Keratinocyte (primary cell): Measurements from ENCODE around the gene PDE3A. TPM values are rescaled to one million over a fixed set of nuclear protein-coding genes. Genes with fewer than 3 reads are reported as not detected.
"Not testable (repeated sequence)": the region's sequence is repeated elsewhere in the genome, so short reads cannot be mapped to it uniquely, and the experiment has no call there.

ENCODE experiments used
- DNase-seq: peaks from one replicate; pipeline ENCODE4 v3.0.0-alpha.2; 2011; ENCODE audit warnings: low read depth, missing footprints, low spot score
- FAIRE-seq: peaks from 2 replicates; lab custom pipeline; 2011; peaks lifted over from hg19 to GRCh38; lab: Jason Lieb, UNC
- H2AFZ ChIP-seq: 2 replicates; pipeline ENCODE4 v1.6.0; 2012; ENCODE audit warnings: low read length, control low read depth, inconsistent platforms; ENCODE audit not compliant: control insufficient read depth
- H3K27ac ChIP-seq: 2 replicates; pipeline ENCODE4 v1.5.1; 2011; ENCODE audit warnings: low read length; ENCODE audit not compliant: control insufficient read depth, insufficient read depth
- H3K27me3 ChIP-seq: 3 replicates; pipeline ENCODE4 v1.6.0; 2011; ENCODE audit warnings: low read length; ENCODE audit not compliant: control insufficient read depth, insufficient read depth; ENCODE audit errors: extremely low read depth
- H3K36me3 ChIP-seq, 2 experiments: 2 replicates in 1 of 2; 3 replicates in 1 of 2; pipeline ENCODE4 v1.5.1; 2011; ENCODE audit warnings: low read length in 2 of 2, mild to moderate bottlenecking in 1 of 2; ENCODE audit not compliant: control insufficient read depth in 2 of 2, insufficient read depth in 2 of 2; ENCODE audit errors: extremely low read depth in 1 of 2
- H3K4me1 ChIP-seq: 3 replicates; pipeline ENCODE4 v1.5.1; 2011; ENCODE audit warnings: low read length; ENCODE audit not compliant: control insufficient read depth, insufficient read depth; ENCODE audit errors: extremely low read depth
- H3K4me2 ChIP-seq: 3 replicates; pipeline ENCODE4 v1.6.0; 2011; ENCODE audit warnings: low read depth, low read length; ENCODE audit not compliant: control insufficient read depth, insufficient read depth; ENCODE audit errors: extremely low read depth
- H3K4me3 ChIP-seq, 3 experiments: fragments of 200-600 bp in 1 of 3; sonication (generic) in 1 of 3; 2 replicates in 2 of 3; 3 replicates in 1 of 3; pipeline ENCODE4 v1.5.1; 2011 to 2016; ENCODE audit warnings: low read length in 3 of 3, mild to moderate bottlenecking in 3 of 3, control low read depth in 2 of 3, inconsistent platforms in 1 of 3, low read depth in 1 of 3, mixed read lengths in 1 of 3, mixed run types in 1 of 3, moderate library complexity in 1 of 3; ENCODE audit not compliant: control insufficient read depth in 2 of 3, insufficient read depth in 2 of 3; ENCODE audit errors: extremely low read depth in 1 of 3
- H3K79me2 ChIP-seq: 2 replicates; pipeline ENCODE4 v1.6.0; 2012; ENCODE audit warnings: low read length; ENCODE audit not compliant: control insufficient read depth, insufficient read depth
- H3K9ac ChIP-seq: 3 replicates; pipeline ENCODE4 v1.6.0; 2011; ENCODE audit warnings: low read length; ENCODE audit not compliant: control insufficient read depth, insufficient read depth; ENCODE audit errors: extremely low read depth
- H3K9me1 ChIP-seq: 3 replicates; pipeline ENCODE4 v1.6.0; 2011; ENCODE audit warnings: low read length; ENCODE audit not compliant: control insufficient read depth, insufficient read depth; ENCODE audit errors: extremely low read depth
- H3K9me3 ChIP-seq: 2 replicates; pipeline ENCODE4 v1.5.1; 2012; ENCODE audit warnings: low read depth, low read length; ENCODE audit not compliant: control insufficient read depth
- H4K20me1 ChIP-seq: 3 replicates; pipeline ENCODE4 v1.6.0; 2011; ENCODE audit warnings: low read length; ENCODE audit not compliant: control insufficient read depth, insufficient read depth; ENCODE audit errors: extremely low read depth
- EZH2 ChIP-seq: IDR thresholded peaks from one replicate; pipeline ENCODE4 v1.6.1; 2012; ENCODE audit warnings: inconsistent platforms, mild to moderate bottlenecking, low read length, moderate library complexity
- dilution Hi-C: fragments of 300-500 bp; cut with MboI; formaldehyde crosslinking; loops from one replicate; pipeline ENCODE4 v1.7.0; 2020; ENCODE audit warnings: low sequenced_read_pairs; ENCODE audit not compliant: extremely low pct_ligation_motif_present
- polyA plus RNA-seq, 5 experiments: library from polyadenylated mRNA; depleted of rRNA in 3 of 5; stranded (reverse) in 3 of 5; stranded (forward) in 1 of 5; unstranded in 1 of 5; fragments of >200 nt; gene quantifications; 1 replicate in 1 of 5; 2 replicates in 3 of 5; 3 replicates in 1 of 5; pipeline versions ENCODE4 v1.2.1 to v1.2.3, GENCODE V29; 2011 to 2012; ENCODE audit warnings: missing spikeins in 2 of 5, low read depth in 1 of 5, low replicate concordance in 1 of 5
- TF ChIP-seq, protein P1 (sequence below), 3 experiments: IDR thresholded peaks in 1 of 3; conservative IDR thresholded peaks in 1 of 3; optimal IDR thresholded peaks in 1 of 3; 2 replicates in 2 of 3; 3 replicates in 1 of 3; pipeline versions ENCODE3 to v1.5.1; 2011; ENCODE audit warnings: low read length in 3 of 3, mild to moderate bottlenecking in 3 of 3, moderate library complexity in 2 of 3, control low read depth in 1 of 3, inconsistent platforms in 1 of 3; ENCODE audit not compliant: insufficient read depth in 2 of 3; ENCODE audit errors: extremely low read depth in 1 of 3

PDE3A gene
- polyA plus RNA-seq, 1 donor (not counting 4 experiments of a cell fraction or from before 2014, with no cell fraction given): 0.01 TPM

DNA sequence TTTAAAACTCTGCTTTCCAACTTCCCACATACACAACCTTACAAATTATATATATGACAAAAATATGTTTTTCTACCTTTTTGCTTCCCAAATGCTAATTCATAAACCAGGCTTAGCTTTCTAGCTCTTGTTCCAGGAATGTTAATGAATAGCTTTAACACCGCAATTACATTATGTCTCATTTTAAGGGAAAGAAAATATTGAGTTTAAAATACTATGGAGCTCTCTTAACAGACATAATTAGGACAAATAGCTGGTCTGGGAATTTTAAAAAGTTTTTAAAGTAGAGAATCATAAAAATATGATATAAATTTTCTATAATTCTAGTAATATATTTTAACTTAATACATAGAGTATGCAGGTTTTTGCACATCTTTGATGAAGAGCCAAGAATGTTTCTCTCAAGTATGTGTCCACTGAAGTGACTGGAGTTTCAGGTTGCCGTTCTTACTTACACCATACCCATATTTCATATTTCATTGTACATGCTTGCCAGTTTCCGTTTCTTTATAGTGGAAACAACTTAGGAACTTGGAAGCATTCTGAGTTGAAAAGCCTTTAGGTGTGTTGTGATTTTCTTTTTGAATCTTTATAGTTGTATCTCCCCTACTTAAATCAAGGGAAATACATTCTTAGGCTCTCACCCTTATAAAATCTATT lies 236.2 kb downstream of the PDE3A start:
- DNase-seq (no peak), FAIRE-seq (no peak)
- no peaks in the 10 kb centered on the region for H3K27me3 ChIP-seq
- no peak overlapping the region for H3K4me2 ChIP-seq
- H3K9me1 ChIP-seq: no peaks in the 10 kb centered on the region
- H3K27ac ChIP-seq: no peak overlapping the region
- no peaks in the 10 kb centered on the region for H3K9me3 ChIP-seq
- no peaks in the 10 kb centered on the region for H3K36me3 ChIP-seq
- no peak overlapping the region for H3K4me3 ChIP-seq
- no peak for TF ChIP-seq EZH2
- TF ChIP-seq, protein P1, sequence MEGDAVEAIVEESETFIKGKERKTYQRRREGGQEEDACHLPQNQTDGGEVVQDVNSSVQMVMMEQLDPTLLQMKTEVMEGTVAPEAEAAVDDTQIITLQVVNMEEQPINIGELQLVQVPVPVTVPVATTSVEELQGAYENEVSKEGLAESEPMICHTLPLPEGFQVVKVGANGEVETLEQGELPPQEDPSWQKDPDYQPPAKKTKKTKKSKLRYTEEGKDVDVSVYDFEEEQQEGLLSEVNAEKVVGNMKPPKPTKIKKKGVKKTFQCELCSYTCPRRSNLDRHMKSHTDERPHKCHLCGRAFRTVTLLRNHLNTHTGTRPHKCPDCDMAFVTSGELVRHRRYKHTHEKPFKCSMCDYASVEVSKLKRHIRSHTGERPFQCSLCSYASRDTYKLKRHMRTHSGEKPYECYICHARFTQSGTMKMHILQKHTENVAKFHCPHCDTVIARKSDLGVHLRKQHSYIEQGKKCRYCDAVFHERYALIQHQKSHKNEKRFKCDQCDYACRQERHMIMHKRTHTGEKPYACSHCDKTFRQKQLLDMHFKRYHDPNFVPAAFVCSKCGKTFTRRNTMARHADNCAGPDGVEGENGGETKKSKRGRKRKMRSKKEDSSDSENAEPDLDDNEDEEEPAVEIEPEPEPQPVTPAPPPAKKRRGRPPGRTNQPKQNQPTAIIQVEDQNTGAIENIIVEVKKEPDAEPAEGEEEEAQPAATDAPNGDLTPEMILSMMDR (optimal IDR thresholded peaks at IDR 0.05 in 1 of 3, IDR thresholded peaks at IDR 0.05 in 1 of 3, conservative IDR thresholded peaks at IDR 0.05 in 1 of 3; ENCODE audit: extremely low read depth in 1 of 3, insufficient read depth in 2 of 3, low read length in 3 of 3): no peak
- H3K79me2 ChIP-seq: no peaks in the 10 kb centered on the region
- no peaks in the 10 kb centered on the region for H4K20me1 ChIP-seq
- no peak overlapping the region for H3K9ac ChIP-seq
- no peaks in the 10 kb centered on the region for H3K4me1 ChIP-seq
- H2AFZ ChIP-seq: no peak overlapping the region
- dilution Hi-C loops: no loop called here

DNA sequence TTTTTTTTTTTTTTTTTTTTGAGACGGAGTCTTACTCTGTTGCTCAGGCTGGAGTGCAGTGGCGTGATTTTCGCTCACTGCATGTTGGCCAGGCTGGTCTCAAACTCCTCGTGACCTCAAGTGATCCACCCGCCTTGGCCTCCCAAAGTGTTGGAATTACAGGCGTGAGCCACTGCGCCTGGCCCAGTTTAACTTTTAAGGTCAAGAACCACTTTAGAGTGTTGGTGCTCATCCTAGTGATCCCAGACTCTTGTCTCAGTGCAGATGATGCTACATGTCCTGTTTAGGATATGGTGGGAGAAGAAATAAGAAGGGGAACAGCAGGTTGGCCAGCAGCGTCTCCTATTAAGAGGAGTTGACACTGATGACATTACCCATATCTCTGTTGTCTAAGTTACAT lies 246.7 kb downstream of the PDE3A start:
- H2AFZ ChIP-seq, H4K20me1 ChIP-seq, H3K4me3 ChIP-seq, H3K27ac ChIP-seq, DNase-seq, H3K27me3 ChIP-seq, dilution Hi-C loops, H3K4me1 ChIP-seq, H3K9me3 ChIP-seq, H3K79me2 ChIP-seq, H3K36me3 ChIP-seq, FAIRE-seq, H3K9ac ChIP-seq, H3K4me2 ChIP-seq, H3K9me1 ChIP-seq: not testable (repeated sequence)

DNA sequence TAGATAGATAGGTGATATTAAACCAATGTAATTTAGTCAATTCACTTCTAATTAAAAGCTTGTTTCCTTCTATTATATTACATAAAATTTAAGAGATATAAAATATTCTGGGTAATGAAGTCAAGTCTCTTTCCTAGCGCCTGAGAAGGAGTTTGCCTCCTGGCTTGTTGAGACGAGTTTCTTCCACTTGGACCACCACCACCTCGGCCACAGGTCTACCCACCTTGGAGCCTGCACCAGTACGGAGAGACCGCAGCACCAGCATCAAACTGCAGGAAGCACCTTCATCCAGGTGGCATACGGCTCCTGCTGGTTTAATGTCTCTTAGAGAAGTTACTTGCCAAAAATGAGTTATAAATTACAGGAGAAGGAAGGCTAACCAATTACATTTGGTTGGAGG lies 247.8 kb downstream of the PDE3A start:
- no peak overlapping the region for H3K9ac ChIP-seq
- no peak overlapping the region for H3K4me2 ChIP-seq
- dilution Hi-C loops: no loop called here
- no peaks in the 10 kb centered on the region for H3K9me1 ChIP-seq
- H3K27ac ChIP-seq: no peak overlapping the region
- no peak overlapping the region for H2AFZ ChIP-seq
- no peaks in the 10 kb centered on the region for H3K79me2 ChIP-seq
- no peak for FAIRE-seq
- no peaks in the 10 kb centered on the region for H3K27me3 ChIP-seq
- H4K20me1 ChIP-seq: no peaks in the 10 kb centered on the region
- H3K9me3 ChIP-seq: no peaks in the 10 kb centered on the region
- no peaks in the 10 kb centered on the region for H3K4me1 ChIP-seq
- H3K36me3 ChIP-seq: no peaks in the 10 kb centered on the region
- TF ChIP-seq, protein P1 (optimal IDR thresholded peaks at IDR 0.05 in 1 of 3, IDR thresholded peaks at IDR 0.05 in 1 of 3, conservative IDR thresholded peaks at IDR 0.05 in 1 of 3; ENCODE audit: extremely low read depth in 1 of 3, insufficient read depth in 2 of 3, low read length in 3 of 3): no peak
- TF ChIP-seq EZH2: no peak
- H3K4me3 ChIP-seq: no peak overlapping the region
- DNase-seq: no peak
